HCT116 (cell line): ENCODE data around the gene ADRM1. TPM values are rescaled to one million over a fixed set of nuclear protein-coding genes. Genes with fewer than 3 reads are reported as not detected.

Experiments
- ATAC-seq: fragments of 200-7000 bp; cut with Tn5 transposase; 2 replicates; pipeline ENCODE4 v1.9.1; 2020; ENCODE audit warnings: mild to moderate bottlenecking, moderate library complexity
- BruUV-seq: library from RNA; stranded (reverse); fragments of 400-500 nt; replicated peaks from 2 replicates; lab custom pipeline; 2021; lab: Mats Ljungman, UMichigan
- CTCF ChIA-PET: fragments of 300-600 bp; sonication (Branson Sonifier 250); formaldehyde crosslinking; loops from one replicate; lab custom pipeline; 2021; ENCODE audit warnings: antibody characterized with exemption; lab: Charles Lee
- POLR2A ChIA-PET: fragments of 300-600, 350-600 bp; sonication (Branson Sonifier 250); formaldehyde crosslinking; loops from one replicate; lab custom pipeline; 2021; ENCODE audit warnings: antibody characterized with exemption; lab: Charles Lee
- RAD21 ChIA-PET, 2 experiments: fragments of 300-600 bp; sonication (Branson Sonifier 250); formaldehyde crosslinking; loops; one replicate each; lab custom pipeline; 2023; ENCODE audit warnings: low total read pairs in 2 of 2; ENCODE audit not compliant: uncharacterized antibody in 2 of 2, unreplicated experiment in 2 of 2, low non-redundant PET in 1 of 2; lab: Charles Lee
- DNase-seq: peaks from one replicate; pipeline ENCODE4 v3.0.0-alpha.2; 2010; ENCODE audit warnings: low read depth, low spot score
- H2AFZ ChIP-seq: fragments of 200-600 bp; shearing (Covaris generic), sonication (generic); 2 replicates; pipeline ENCODE4 v1.6.1; 2017; ENCODE audit warnings: low read depth, mixed run types, mixed read lengths, antibody characterized with exemption, low read length; ENCODE audit not compliant: poor library complexity, severe bottlenecking
- H3K27ac ChIP-seq: 2 replicates; pipeline ENCODE4 v1.5.1; 2012; ENCODE audit warnings: low read depth, low read length
- H3K27me3 ChIP-seq: fragments of 200-600 bp; sonication (generic); 2 replicates; pipeline ENCODE4 v1.6.1; 2016; ENCODE audit warnings: mixed run types, low read length, mixed read lengths; ENCODE audit not compliant: insufficient read depth
- H3K36me3 ChIP-seq, 2 experiments: fragments of 200-500 bp in 1 of 2; fragments of 200-600 bp in 1 of 2; sonication (Bioruptor generic) in 1 of 2; sonication (generic) in 1 of 2; 2 replicates each; pipeline versions ENCODE4 v1.5.1 to v1.6.1; 2014 to 2016; ENCODE audit warnings: low read length in 2 of 2, inconsistent platforms in 1 of 2, mixed read lengths in 1 of 2, mixed run types in 1 of 2; ENCODE audit not compliant: insufficient read depth in 2 of 2, control insufficient read depth in 1 of 2
- H3K4me1 ChIP-seq, 2 experiments: fragments of 200-600 bp in 1 of 2; sonication (generic) in 1 of 2; 2 replicates each; pipeline versions ENCODE4 v1.5.1 to v1.6.1; 2012 to 2017; ENCODE audit warnings: low read length in 2 of 2, inconsistent platforms in 1 of 2, mild to moderate bottlenecking in 1 of 2, mixed read lengths in 1 of 2, mixed run types in 1 of 2, moderate library complexity in 1 of 2; ENCODE audit not compliant: insufficient read depth in 2 of 2, control insufficient read depth in 1 of 2
- H3K4me2 ChIP-seq: fragments of 200-600 bp; sonication (generic); 2 replicates; pipeline ENCODE4 v1.6.1; 2017; ENCODE audit warnings: mixed run types, low read length, mixed read lengths
- H3K4me3 ChIP-seq, 2 experiments: fragments of 200-600 bp in 1 of 2; sonication (generic) in 1 of 2; replicated peaks in 1 of 2; 2 replicates each; pipeline ENCODE4 v1.5.1; 2011 to 2016; ENCODE audit warnings: low read length in 2 of 2, control low read depth in 1 of 2, low read depth in 1 of 2, mild to moderate bottlenecking in 1 of 2, mixed read lengths in 1 of 2, mixed run types in 1 of 2
- H3K79me2 ChIP-seq: fragments of 200-600 bp; sonication (generic); 2 replicates; pipeline ENCODE4 v1.6.1; 2017; ENCODE audit warnings: mild to moderate bottlenecking, mixed run types, low read length, moderate library complexity, mixed read lengths; ENCODE audit not compliant: insufficient read depth
- H3K9ac ChIP-seq: fragments of 200-600 bp; sonication (generic); 2 replicates; pipeline ENCODE4 v1.6.1; 2016; ENCODE audit warnings: low read length, mixed read lengths
- H3K9me2 ChIP-seq: fragments of 200-600 bp; sonication (generic), shearing (Covaris generic); 2 replicates; pipeline ENCODE4 v1.6.1; 2017; ENCODE audit warnings: mixed run types, mild to moderate bottlenecking, moderate library complexity; ENCODE audit not compliant: insufficient read depth
- H3K9me3 ChIP-seq, 2 experiments: fragments of 200-500 bp in 1 of 2; fragments of 200-600 bp in 1 of 2; sonication (Bioruptor generic) in 1 of 2; sonication (generic) in 1 of 2; 2 replicates each; pipeline ENCODE4 v1.6.1; 2014 to 2017; ENCODE audit warnings: low read length in 2 of 2, mixed read lengths in 2 of 2, inconsistent platforms in 1 of 2, low read depth in 1 of 2, mild to moderate bottlenecking in 1 of 2, mixed run types in 1 of 2, moderate library complexity in 1 of 2; ENCODE audit not compliant: control insufficient read depth in 1 of 2, insufficient read depth in 1 of 2
- H4K20me1 ChIP-seq: fragments of 200-600 bp; sonication (generic), shearing (Covaris generic); 2 replicates; pipeline ENCODE4 v1.6.1; 2017; ENCODE audit warnings: mixed run types, mild to moderate bottlenecking, moderate library complexity; ENCODE audit not compliant: insufficient read depth
- CBX3 ChIP-seq: IDR thresholded peaks from 2 replicates; pipeline ENCODE4 v1.6.1; 2012; ENCODE audit warnings: low read depth
- CEBPB ChIP-seq: IDR thresholded peaks from 2 replicates; pipeline ENCODE4 v1.6.1; 2012; ENCODE audit warnings: low read depth
- EGR1 ChIP-seq: IDR thresholded peaks from 2 replicates; pipeline ENCODE4 v1.6.1; 2012; ENCODE audit warnings: low read depth
- EZH2 ChIP-seq: fragments of 200-600 bp; sonication (generic); IDR thresholded peaks from 2 replicates; pipeline ENCODE4 v1.6.1; 2017; ENCODE audit warnings: antibody characterized with exemption, mixed run types
- FOSL1 ChIP-seq: IDR thresholded peaks from 2 replicates; pipeline ENCODE4 v1.6.1; 2012; ENCODE audit warnings: low read depth
- MAX ChIP-seq: IDR thresholded peaks from 2 replicates; pipeline ENCODE4 v1.6.1; 2012
- POLR2A ChIP-seq: IDR thresholded peaks from 2 replicates; pipeline ENCODE4 v1.7.0; 2011; ENCODE audit warnings: borderline replicate concordance; ENCODE audit not compliant: insufficient read depth, insufficient read length; ENCODE audit errors: extremely low read depth
- POLR2AphosphoS5 ChIP-seq: IDR thresholded peaks from 2 replicates; pipeline ENCODE4 v1.6.1; 2011; ENCODE audit warnings: mild to moderate bottlenecking, low read depth, low read length, moderate library complexity
- RAD21 ChIP-seq: IDR thresholded peaks from 2 replicates; pipeline ENCODE4 v1.6.1; 2012; ENCODE audit warnings: low read depth, mild to moderate bottlenecking
- REST ChIP-seq: IDR thresholded peaks from 2 replicates; pipeline ENCODE4 v1.6.1; 2012; ENCODE audit warnings: low read depth
- SIN3A ChIP-seq: IDR thresholded peaks from 2 replicates; pipeline ENCODE4 v1.6.1; 2012; ENCODE audit warnings: low read depth
- ZFX ChIP-seq: fragments of 450-650 bp; IDR thresholded peaks from 2 replicates; pipeline ENCODE4 v1.6.1; 2017
- ZNF274 ChIP-seq: fragments of 200-500 bp; sonication (Bioruptor generic); IDR thresholded peaks from 2 replicates; pipeline ENCODE4 v1.6.1; 2014; ENCODE audit warnings: mild to moderate bottlenecking, low read depth, low read length, inconsistent platforms
- intact Hi-C: fragments of 100-400 bp; cut with micrococcal nuclease; formaldehyde crosslinking; loops from 2 replicates; pipeline ENCODE4 v1.10.0; 2022
- total RNA-seq: library from RNA; stranded (reverse); gene quantifications from one replicate; pipeline ENCODE4 v1.2.1, GENCODE V29; 2021; ENCODE audit not compliant: unreplicated experiment

The ADRM1 gene
- total RNA-seq, 1 experiment from 2014 or later, result 158 TPM

- TF ChIP-seq CBX3, result no peak
- TF ChIP-seq ZFX, result 0 out of 2 replicates have a peak, but pooled peaks have one; percentile 18
- no peak for TF ChIP-seq CEBPB
- TF ChIP-seq SIN3A, result no peak
- Histone ChIP-seq H3K9ac (peak overlapping the region; percentile 74), H3K4me1 (peaks cover 31 to 54% of the 10 kb centered on the region in 2 experiments), H3K9me2 (no peaks in the 10 kb centered on the region), H2AFZ (no peak overlapping the region), H3K9me3 (no peaks in the 10 kb centered on the region), H4K20me1 (no peaks in the 10 kb centered on the region), H3K27me3 (no peaks in the 10 kb centered on the region), H3K36me3 (peaks cover 3 to 31% of the 10 kb centered on the region in 2 experiments; a peak in 2 of 4 replicates), H3K4me3 (peak overlapping the region; percentile 19 to 52), H3K4me2 (peak overlapping the region; percentile 89), H3K27ac (peak overlapping the region; percentile 99), H3K79me2 (peaks cover 38% of the 10 kb centered on the region)
- ATAC-seq, result peak; percentile 57
- intact Hi-C loops, result loop anchor here (1.0 kb wide), 1 partner anchor 8 kb away; no protein-coding TSS in a partner anchor
- DNase-seq, result no peak
- BruUV-seq, result no TSS peak
- CTCF ChIA-PET, result interaction anchor here (0.8 to 1.7 kb wide), 4 partner anchors 10 to 60 kb away, joined by 3 to 13 read pairs (median 3); no protein-coding TSS in a partner anchor
- POLR2A ChIA-PET, result interaction anchor here (0.7 to 2.0 kb wide), 3 partner anchors 13 to 18 kb away, joined by 4 to 12 read pairs (median 6); partner anchors contain the start of gene LAMA5
- RAD21 ChIA-PET, result interaction anchor here (1.1 to 1.3 kb wide), 4 partner anchors 9 to 49 kb away, joined by 3 to 4 read pairs (median 3); no protein-coding TSS in a partner anchor
These were observed 48.0 kb downstream of the ADRM1 start for GRCh38 chr20:62350629-62351422.

- BruUV-seq, result no TSS peak
- Histone ChIP-seq H3K4me1 (peaks cover 40 to 64% of the 10 kb centered on the region in 2 experiments), H3K9ac (peak overlapping the region; percentile 74), H2AFZ (no peak overlapping the region), H3K27me3 (no peaks in the 10 kb centered on the region), H3K4me3 (no peak overlapping the region), H4K20me1 (no peaks in the 10 kb centered on the region), H3K27ac (peak overlapping the region; percentile 99), H3K36me3 (peaks cover 3 to 29% of the 10 kb centered on the region in 2 experiments; a peak in 2 of 4 replicates), H3K79me2 (peaks cover 47% of the 10 kb centered on the region), H3K4me2 (peak overlapping the region; percentile 89), H3K9me2 (no peaks in the 10 kb centered on the region), H3K9me3 (no peaks in the 10 kb centered on the region)
- DNase-seq (no peak), ATAC-seq (no peak)
- ChIA-PET CTCF (no interaction called here), RAD21 (interaction anchor here in 1 of 2 experiments (0.5 kb wide), 1 partner anchor 48 kb away, joined by 8 read pairs; no protein-coding TSS in a partner anchor), POLR2A (no interaction called here)
- TF ChIP-seq ZFX (no peak), ZNF274 (no peak), POLR2AphosphoS5 (no peak), CEBPB (no peak), EZH2 (no peak), EGR1 (no peak), SIN3A (no peak), POLR2A (no peak), REST (no peak), FOSL1 (no peak), CBX3 (no peak), RAD21 (no peak), MAX (no peak)
- intact Hi-C loops, result no loop called here
These were observed 48.9 kb downstream of the ADRM1 start for GRCh38 chr20:62351469-62352401.
